DND-41 (cell line): Measurements from ENCODE around the gene DDC.

Experiments used
- EZH2 ChIP-seq: IDR thresholded peaks from 3 replicates; pipeline ENCODE4 v1.6.1; 2012; ENCODE audit warnings: borderline replicate concordance, low read depth, mild to moderate bottlenecking, moderate library complexity, low read length, inconsistent platforms; ENCODE audit not compliant: severe bottlenecking
- TF ChIP-seq, protein P1 (sequence below): IDR thresholded peaks from 2 replicates; pipeline ENCODE4 v1.5.1; 2012; ENCODE audit warnings: borderline replicate concordance, low read length, moderate library complexity, mild to moderate bottlenecking; ENCODE audit not compliant: poor library complexity, severe bottlenecking; ENCODE audit errors: extremely low read depth

DNA sequence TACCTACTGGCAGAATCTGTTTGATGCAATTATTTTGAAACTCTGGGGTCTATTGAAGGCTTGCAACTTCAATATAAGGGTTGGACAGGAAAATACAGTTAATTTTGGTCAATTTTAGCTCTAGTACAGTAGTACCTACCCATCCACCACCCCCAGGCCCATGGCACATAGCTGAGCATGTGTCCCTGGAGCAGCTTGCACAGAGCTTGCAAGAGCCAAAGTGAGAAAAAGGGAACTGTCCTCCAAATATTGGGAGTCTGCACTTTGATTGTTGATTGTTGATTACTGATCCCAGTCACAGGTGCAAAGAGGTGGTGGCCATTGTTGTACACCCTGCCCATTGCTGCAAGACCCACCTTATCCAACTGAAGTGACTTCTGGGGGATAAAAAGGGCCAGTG, 52.8 kb downstream of the DDC start:
- no peak for TF ChIP-seq EZH2
- TF ChIP-seq, protein P1, sequence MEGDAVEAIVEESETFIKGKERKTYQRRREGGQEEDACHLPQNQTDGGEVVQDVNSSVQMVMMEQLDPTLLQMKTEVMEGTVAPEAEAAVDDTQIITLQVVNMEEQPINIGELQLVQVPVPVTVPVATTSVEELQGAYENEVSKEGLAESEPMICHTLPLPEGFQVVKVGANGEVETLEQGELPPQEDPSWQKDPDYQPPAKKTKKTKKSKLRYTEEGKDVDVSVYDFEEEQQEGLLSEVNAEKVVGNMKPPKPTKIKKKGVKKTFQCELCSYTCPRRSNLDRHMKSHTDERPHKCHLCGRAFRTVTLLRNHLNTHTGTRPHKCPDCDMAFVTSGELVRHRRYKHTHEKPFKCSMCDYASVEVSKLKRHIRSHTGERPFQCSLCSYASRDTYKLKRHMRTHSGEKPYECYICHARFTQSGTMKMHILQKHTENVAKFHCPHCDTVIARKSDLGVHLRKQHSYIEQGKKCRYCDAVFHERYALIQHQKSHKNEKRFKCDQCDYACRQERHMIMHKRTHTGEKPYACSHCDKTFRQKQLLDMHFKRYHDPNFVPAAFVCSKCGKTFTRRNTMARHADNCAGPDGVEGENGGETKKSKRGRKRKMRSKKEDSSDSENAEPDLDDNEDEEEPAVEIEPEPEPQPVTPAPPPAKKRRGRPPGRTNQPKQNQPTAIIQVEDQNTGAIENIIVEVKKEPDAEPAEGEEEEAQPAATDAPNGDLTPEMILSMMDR, result no peak
